ENCODE results near the gene TPH1.

TPH1 gene

GRCh38 chr11:18071098-18071705 is 25.1 kb upstream of the TPH1 start:
- no peak overlapping the region for H2AFZ ChIP-seq (ENCODE audit: low read depth, low read length)
- H3K4me2 ChIP-seq (ENCODE audit: low read length) = no peak overlapping the region
- no peaks in the 10 kb centered on the region for H3K27me3 ChIP-seq (ENCODE audit: low read depth, low read length)
- H3K79me2 ChIP-seq (ENCODE audit: low read length) = no peaks in the 10 kb centered on the region
- H3K36me3 ChIP-seq (replicated peaks; ENCODE audit: low read depth, low read length) = no peaks in the 10 kb centered on the region
- H3K4me3 ChIP-seq (ENCODE audit: low read length) = no peak overlapping the region
- H3K4me1 ChIP-seq (ENCODE audit: low read length) = no peaks in the 10 kb centered on the region
- H3K9ac ChIP-seq (ENCODE audit: low read length) = no peak overlapping the region
- TF ChIP-seq, protein P1, sequence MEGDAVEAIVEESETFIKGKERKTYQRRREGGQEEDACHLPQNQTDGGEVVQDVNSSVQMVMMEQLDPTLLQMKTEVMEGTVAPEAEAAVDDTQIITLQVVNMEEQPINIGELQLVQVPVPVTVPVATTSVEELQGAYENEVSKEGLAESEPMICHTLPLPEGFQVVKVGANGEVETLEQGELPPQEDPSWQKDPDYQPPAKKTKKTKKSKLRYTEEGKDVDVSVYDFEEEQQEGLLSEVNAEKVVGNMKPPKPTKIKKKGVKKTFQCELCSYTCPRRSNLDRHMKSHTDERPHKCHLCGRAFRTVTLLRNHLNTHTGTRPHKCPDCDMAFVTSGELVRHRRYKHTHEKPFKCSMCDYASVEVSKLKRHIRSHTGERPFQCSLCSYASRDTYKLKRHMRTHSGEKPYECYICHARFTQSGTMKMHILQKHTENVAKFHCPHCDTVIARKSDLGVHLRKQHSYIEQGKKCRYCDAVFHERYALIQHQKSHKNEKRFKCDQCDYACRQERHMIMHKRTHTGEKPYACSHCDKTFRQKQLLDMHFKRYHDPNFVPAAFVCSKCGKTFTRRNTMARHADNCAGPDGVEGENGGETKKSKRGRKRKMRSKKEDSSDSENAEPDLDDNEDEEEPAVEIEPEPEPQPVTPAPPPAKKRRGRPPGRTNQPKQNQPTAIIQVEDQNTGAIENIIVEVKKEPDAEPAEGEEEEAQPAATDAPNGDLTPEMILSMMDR (IDR thresholded peaks at IDR 0.05; ENCODE audit: low read depth, low read length) = no peak
- TF ChIP-seq EZH2phosphoT487 (IDR thresholded peaks at IDR 0.05; ENCODE audit: low read depth) = no peak
- no peak overlapping the region for H3K27ac ChIP-seq (ENCODE audit: low read length)
- H4K20me1 ChIP-seq (ENCODE audit: insufficient read depth, low read length) = no peaks in the 10 kb centered on the region
- H3K9me3 ChIP-seq (ENCODE audit: insufficient read depth, low read length) = no peaks in the 10 kb centered on the region

DNA sequence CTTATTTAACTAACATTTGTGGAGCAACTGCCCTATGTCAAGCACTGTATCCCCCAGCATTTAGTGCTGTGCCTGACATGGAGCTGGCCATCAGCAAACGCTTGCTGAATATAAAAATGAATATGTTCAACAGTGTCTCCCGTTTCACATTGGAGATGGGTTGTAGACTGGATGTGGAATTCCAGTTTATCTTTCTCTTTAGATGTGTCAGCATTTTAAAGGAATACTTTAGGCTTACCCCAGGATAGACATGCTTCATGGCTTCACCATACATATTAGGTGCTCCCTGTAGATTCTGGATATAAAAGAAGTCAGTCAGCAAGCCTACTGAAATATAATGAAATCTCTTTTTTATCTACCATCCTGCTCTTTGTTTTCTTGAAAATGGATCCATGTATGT is 21.3 kb upstream of the TPH1 start:
- no peak overlapping the region for H3K27ac ChIP-seq (ENCODE audit: low read length)
- H3K9me3 ChIP-seq (ENCODE audit: insufficient read depth, low read length) = no peaks in the 10 kb centered on the region
- H3K79me2 ChIP-seq (ENCODE audit: low read length) = no peaks in the 10 kb centered on the region
- H3K9ac ChIP-seq (ENCODE audit: low read length) = no peak overlapping the region
- H4K20me1 ChIP-seq (ENCODE audit: insufficient read depth, low read length) = no peaks in the 10 kb centered on the region
- no peaks in the 10 kb centered on the region for H3K36me3 ChIP-seq (replicated peaks; ENCODE audit: low read depth, low read length)
- no peak overlapping the region for H3K4me3 ChIP-seq (ENCODE audit: low read length)
- H3K27me3 ChIP-seq (ENCODE audit: low read depth, low read length) = no peaks in the 10 kb centered on the region
- peaks cover 37% of the 10 kb centered on the region for H3K4me1 ChIP-seq (ENCODE audit: low read length)
- H2AFZ ChIP-seq (ENCODE audit: low read depth, low read length) = no peak overlapping the region
- TF ChIP-seq EZH2phosphoT487 (IDR thresholded peaks at IDR 0.05; ENCODE audit: low read depth) = no peak
- no peak overlapping the region for H3K4me2 ChIP-seq (ENCODE audit: low read length)

GRCh38 chr11:18066626-18067025 is 20.6 kb upstream of the TPH1 start:
- TF ChIP-seq, protein P1 (IDR thresholded peaks at IDR 0.05; ENCODE audit: low read depth, low read length) = no peak
- TF ChIP-seq EZH2phosphoT487 (IDR thresholded peaks at IDR 0.05; ENCODE audit: low read depth) = no peak
- Histone ChIP-seq H3K4me3 (ENCODE audit: low read length) (no peak overlapping the region), H4K20me1 (ENCODE audit: insufficient read depth, low read length) (no peaks in the 10 kb centered on the region), H3K27ac (ENCODE audit: low read length) (no peak overlapping the region), H3K9ac (ENCODE audit: low read length) (no peak overlapping the region), H3K36me3 (replicated peaks; ENCODE audit: low read depth, low read length) (no peaks in the 10 kb centered on the region), H3K79me2 (ENCODE audit: low read length) (no peaks in the 10 kb centered on the region), H3K4me1 (ENCODE audit: low read length) (peaks cover 41% of the 10 kb centered on the region), H3K27me3 (ENCODE audit: low read depth, low read length) (no peaks in the 10 kb centered on the region), H3K4me2 (ENCODE audit: low read length) (no peak overlapping the region), H2AFZ (ENCODE audit: low read depth, low read length) (no peak overlapping the region), H3K9me3 (ENCODE audit: insufficient read depth, low read length) (no peaks in the 10 kb centered on the region)

- peaks cover 41% of the 10 kb centered on the region for H3K4me1 ChIP-seq (ENCODE audit: low read length)
- H3K27ac ChIP-seq (ENCODE audit: low read length) = no peak overlapping the region
- no peak overlapping the region for H3K9ac ChIP-seq (ENCODE audit: low read length)
- no peaks in the 10 kb centered on the region for H3K36me3 ChIP-seq (replicated peaks; ENCODE audit: low read depth, low read length)
- H3K4me3 ChIP-seq (ENCODE audit: low read length) = peak overlapping the region; percentile 2; the same call in 1 of the 2 replicates
- H2AFZ ChIP-seq (ENCODE audit: low read depth, low read length) = peak overlapping the region; percentile 51
- H3K27me3 ChIP-seq (ENCODE audit: low read depth, low read length) = no peaks in the 10 kb centered on the region
- no peaks in the 10 kb centered on the region for H3K79me2 ChIP-seq (ENCODE audit: low read length)
- no peaks in the 10 kb centered on the region for H4K20me1 ChIP-seq (ENCODE audit: insufficient read depth, low read length)
- peak overlapping the region; percentile 47 for H3K4me2 ChIP-seq (ENCODE audit: low read length)
- no peaks in the 10 kb centered on the region for H3K9me3 ChIP-seq (ENCODE audit: insufficient read depth, low read length)
- TF ChIP-seq, protein P1 (IDR thresholded peaks at IDR 0.05; ENCODE audit: low read depth, low read length) = no peak
- TF ChIP-seq EZH2phosphoT487 (IDR thresholded peaks at IDR 0.05; ENCODE audit: low read depth) = no peak
Measured at GRCh38 chr11:18065572-18065971, 19.5 kb upstream of the TPH1 start.

Measured in OCI-LY3 (cell line).